ENCODE data around the gene TCF12.

TCF12 gene

DNA sequence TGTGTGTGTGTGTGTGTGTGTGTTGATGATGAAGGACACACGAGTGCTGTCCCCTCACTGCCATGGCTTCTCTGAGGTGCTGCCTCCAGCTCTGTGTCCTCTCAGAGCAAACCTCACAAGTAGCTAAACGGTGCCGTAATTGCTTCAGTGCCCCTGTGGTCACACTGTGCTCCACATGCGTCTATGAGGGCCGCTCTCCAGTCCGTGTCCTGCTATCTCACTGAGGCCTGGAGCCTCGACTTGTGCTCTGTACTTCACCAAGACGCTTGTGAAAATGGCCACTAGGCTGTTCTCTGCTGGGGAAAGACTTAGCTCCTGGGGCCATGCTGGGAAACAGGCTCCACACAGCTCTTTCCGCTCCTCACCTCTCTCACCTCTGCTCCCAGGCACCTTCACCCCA is 392.4 kb downstream of the TCF12 start:
- peaks cover 5% of the 10 kb centered on the region for H3K4me1 Mint-ChIP-seq (ENCODE audit: low read depth)
- no peaks in the 10 kb centered on the region for H3K36me3 Mint-ChIP-seq (ENCODE audit: low read depth)
- H3K4me3 Mint-ChIP-seq, result no peak overlapping the region
- no peak for DNase-seq (ENCODE audit: low spot score)
- H3K9me3 Mint-ChIP-seq, result no peaks in the 10 kb centered on the region
- no peak overlapping the region for H3K27ac Mint-ChIP-seq
- peaks cover 3% of the 10 kb centered on the region for H3K27me3 Mint-ChIP-seq (ENCODE audit: low read depth)

- Mint-ChIP-seq H3K27ac (no peak overlapping the region), H3K4me1 (ENCODE audit: low read depth) (peaks cover 2% of the 10 kb centered on the region), H3K9me3 (no peaks in the 10 kb centered on the region), H3K27me3 (ENCODE audit: low read depth) (no peaks in the 10 kb centered on the region), H3K4me3 (no peak overlapping the region), H3K36me3 (ENCODE audit: low read depth) (no peaks in the 10 kb centered on the region)
- DNase-seq (ENCODE audit: low spot score), result no peak
Measured at GRCh38 chr15:57312006-57312317, 393.5 kb downstream of the TCF12 start.

DNA sequence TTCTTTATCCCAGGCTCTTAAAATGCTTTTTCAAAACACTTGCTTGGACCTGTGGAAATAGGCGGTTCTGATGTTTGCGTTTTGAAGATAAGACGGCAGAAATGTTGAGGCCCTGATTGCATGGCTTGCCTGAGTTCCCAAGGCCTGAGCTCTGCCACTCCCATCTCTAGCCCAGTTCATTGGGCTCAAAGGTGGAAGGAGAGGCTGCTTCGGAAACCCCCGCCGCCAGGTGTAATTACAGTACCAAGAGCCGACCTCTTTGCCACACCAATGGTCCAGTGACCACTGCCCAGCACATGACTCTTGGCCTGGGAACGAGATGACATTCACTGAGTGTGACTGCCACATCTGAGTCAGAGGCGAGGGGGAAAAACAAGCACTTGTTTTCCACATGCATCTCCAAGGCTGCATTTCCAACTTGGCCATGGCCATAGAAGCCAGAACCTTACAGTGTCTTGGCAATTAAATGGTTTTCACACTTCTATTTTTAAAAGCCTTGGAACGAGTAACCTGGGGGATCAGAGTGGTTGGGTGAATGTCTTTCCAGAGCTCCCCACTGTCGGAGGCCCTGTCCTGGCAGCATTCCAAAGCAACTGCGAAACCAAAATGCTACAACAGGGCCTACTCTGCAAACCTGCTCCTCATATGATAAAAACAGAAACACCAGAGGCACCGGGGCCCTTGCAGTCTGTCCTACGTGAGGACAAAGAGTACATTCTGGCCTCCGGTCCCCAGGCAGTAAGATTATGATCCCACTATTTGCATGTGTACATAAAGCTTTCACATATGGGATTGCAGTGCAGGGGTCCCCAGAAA is 394.1 kb downstream of the TCF12 start:
- no peak overlapping the region for H3K4me3 Mint-ChIP-seq
- H3K36me3 Mint-ChIP-seq (ENCODE audit: low read depth), result no peaks in the 10 kb centered on the region
- DNase-seq (ENCODE audit: low spot score), result no peak
- H3K27ac Mint-ChIP-seq, result no peak overlapping the region
- H3K9me3 Mint-ChIP-seq, result no peaks in the 10 kb centered on the region
- H3K27me3 Mint-ChIP-seq (ENCODE audit: low read depth), result no peaks in the 10 kb centered on the region
- no peaks in the 10 kb centered on the region for H3K4me1 Mint-ChIP-seq (ENCODE audit: low read depth)

DNA sequence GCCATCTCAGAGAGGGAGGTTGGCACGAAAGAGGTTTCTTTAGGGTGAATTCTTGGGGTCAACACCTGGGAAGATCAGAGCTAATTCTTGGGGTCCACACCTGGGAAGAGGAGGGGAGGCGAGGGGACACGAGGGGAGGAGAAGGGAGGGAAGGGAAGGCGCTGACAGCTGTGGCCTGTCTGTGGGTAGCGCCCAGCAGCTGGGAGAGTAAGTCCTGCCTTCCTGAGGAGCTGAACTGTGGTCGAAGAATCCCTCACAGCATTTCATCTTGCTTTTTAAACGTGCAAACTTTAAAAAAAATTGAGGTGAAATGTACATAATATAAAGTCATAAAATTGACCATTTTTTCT is 394.7 kb downstream of the TCF12 start:
- no peak overlapping the region for H3K27ac Mint-ChIP-seq
- no peaks in the 10 kb centered on the region for H3K36me3 Mint-ChIP-seq (ENCODE audit: low read depth)
- DNase-seq (ENCODE audit: low spot score), result no peak
- H3K27me3 Mint-ChIP-seq (ENCODE audit: low read depth), result no peaks in the 10 kb centered on the region
- no peaks in the 10 kb centered on the region for H3K9me3 Mint-ChIP-seq
- H3K4me3 Mint-ChIP-seq, result no peak overlapping the region
- no peaks in the 10 kb centered on the region for H3K4me1 Mint-ChIP-seq (ENCODE audit: low read depth)

GRCh38 chr15:57314221-57314620 is 395.8 kb downstream of the TCF12 start:
- Mint-ChIP-seq H3K27ac (no peak overlapping the region), H3K9me3 (no peaks in the 10 kb centered on the region), H3K27me3 (ENCODE audit: low read depth) (no peaks in the 10 kb centered on the region), H3K4me3 (no peak overlapping the region), H3K4me1 (ENCODE audit: low read depth) (no peaks in the 10 kb centered on the region), H3K36me3 (ENCODE audit: low read depth) (no peaks in the 10 kb centered on the region)
- no peak for DNase-seq (ENCODE audit: low spot score)

DNA sequence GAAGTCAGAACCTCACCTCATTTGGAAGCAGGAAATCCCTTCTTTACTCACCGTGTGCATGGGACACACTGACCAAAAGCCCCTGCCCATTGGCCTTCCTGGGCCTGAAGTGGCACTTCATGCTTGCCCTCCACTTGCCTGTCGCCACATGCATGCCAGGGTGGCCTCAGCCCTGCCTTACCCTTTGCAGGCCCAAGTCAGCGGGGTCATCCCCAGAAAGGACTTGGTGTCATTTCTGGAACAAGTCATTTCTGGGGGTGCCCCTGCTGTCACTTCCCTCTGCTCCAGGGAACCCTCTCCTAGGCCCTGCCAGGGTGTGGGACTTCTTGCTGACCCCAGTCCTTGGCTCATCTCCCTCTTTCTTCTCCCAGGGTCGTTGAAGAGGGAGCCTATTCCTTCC is 398.0 kb downstream of the TCF12 start:
- Mint-ChIP-seq H3K4me3 (no peak overlapping the region), H3K27ac (no peak overlapping the region), H3K36me3 (ENCODE audit: low read depth) (no peaks in the 10 kb centered on the region), H3K27me3 (ENCODE audit: low read depth) (no peaks in the 10 kb centered on the region), H3K4me1 (ENCODE audit: low read depth) (no peaks in the 10 kb centered on the region), H3K9me3 (no peaks in the 10 kb centered on the region)
- DNase-seq (ENCODE audit: low spot score), result no peak

- no peak for DNase-seq (ENCODE audit: low spot score)
- peaks cover 2% of the 10 kb centered on the region for H3K4me1 Mint-ChIP-seq (ENCODE audit: low read depth)
- no peak overlapping the region for H3K27ac Mint-ChIP-seq
- H3K4me3 Mint-ChIP-seq, result no peak overlapping the region
- H3K9me3 Mint-ChIP-seq, result no peaks in the 10 kb centered on the region
- H3K27me3 Mint-ChIP-seq (ENCODE audit: low read depth), result no peaks in the 10 kb centered on the region
- no peaks in the 10 kb centered on the region for H3K36me3 Mint-ChIP-seq (ENCODE audit: low read depth)
Measured at GRCh38 chr15:57319226-57319918, 400.9 kb downstream of the TCF12 start.

DNA sequence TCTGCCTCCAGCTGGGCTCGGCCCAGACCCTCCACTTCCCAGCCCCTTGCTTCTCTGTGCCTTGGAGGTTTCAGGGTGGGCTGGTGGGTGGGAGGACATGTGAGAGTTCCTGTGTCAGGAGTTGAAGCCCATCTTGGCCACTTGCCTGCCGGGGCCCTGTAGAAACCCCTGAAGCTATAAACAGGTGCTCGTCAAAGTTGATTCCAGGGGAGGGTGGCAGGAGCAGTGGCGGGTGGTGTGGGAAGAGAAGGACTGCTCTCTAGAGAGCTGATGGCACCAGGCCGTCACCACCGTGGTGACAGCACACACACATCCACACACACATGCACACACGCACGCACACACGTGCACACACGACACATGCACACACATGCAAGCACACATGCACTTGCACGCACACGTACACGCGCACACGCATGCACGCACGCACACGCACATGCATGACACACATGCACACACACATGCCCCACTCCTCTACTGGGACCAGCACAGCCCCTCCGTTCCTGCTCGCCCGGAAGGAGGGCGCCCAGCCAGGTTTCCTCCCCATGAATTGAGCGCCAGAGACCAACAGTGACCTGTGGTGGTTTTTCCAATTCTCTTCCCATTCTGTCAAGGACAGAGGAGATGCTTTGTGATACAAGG is 401.6 kb downstream of the TCF12 start:
- Mint-ChIP-seq H3K4me1 (ENCODE audit: low read depth) (peaks cover 6% of the 10 kb centered on the region), H3K27ac (no peak overlapping the region), H3K4me3 (no peak overlapping the region), H3K9me3 (no peaks in the 10 kb centered on the region), H3K27me3 (ENCODE audit: low read depth) (no peaks in the 10 kb centered on the region), H3K36me3 (ENCODE audit: low read depth) (no peaks in the 10 kb centered on the region)
- DNase-seq (ENCODE audit: low spot score), result no peak

GRCh38 chr15:57320631-57321220 is 402.3 kb downstream of the TCF12 start:
- H3K27ac Mint-ChIP-seq, result no peak overlapping the region
- H3K4me1 Mint-ChIP-seq (ENCODE audit: low read depth), result peaks cover 6% of the 10 kb centered on the region
- H3K4me3 Mint-ChIP-seq, result no peak overlapping the region
- no peaks in the 10 kb centered on the region for H3K9me3 Mint-ChIP-seq
- DNase-seq (ENCODE audit: low spot score), result no peak
- no peaks in the 10 kb centered on the region for H3K36me3 Mint-ChIP-seq (ENCODE audit: low read depth)
- H3K27me3 Mint-ChIP-seq (ENCODE audit: low read depth), result no peaks in the 10 kb centered on the region

GRCh38 chr15:57321485-57321884 is 403.0 kb downstream of the TCF12 start:
- Mint-ChIP-seq H3K4me3 (no peak overlapping the region), H3K9me3 (no peaks in the 10 kb centered on the region), H3K36me3 (ENCODE audit: low read depth) (no peaks in the 10 kb centered on the region), H3K27ac (no peak overlapping the region), H3K27me3 (ENCODE audit: low read depth) (no peaks in the 10 kb centered on the region), H3K4me1 (ENCODE audit: low read depth) (peaks cover 6% of the 10 kb centered on the region)
- DNase-seq (ENCODE audit: low spot score), result no peak

- Mint-ChIP-seq H3K4me1 (ENCODE audit: low read depth) (peaks cover 6% of the 10 kb centered on the region), H3K27me3 (ENCODE audit: low read depth) (no peaks in the 10 kb centered on the region), H3K9me3 (no peaks in the 10 kb centered on the region), H3K36me3 (ENCODE audit: low read depth) (no peaks in the 10 kb centered on the region), H3K27ac (no peak overlapping the region), H3K4me3 (no peak overlapping the region)
- no peak for DNase-seq (ENCODE audit: low spot score)
Measured at GRCh38 chr15:57321973-57322601, 403.6 kb downstream of the TCF12 start.

GRCh38 chr15:57322602-57323250 is 404.3 kb downstream of the TCF12 start:
- Mint-ChIP-seq H3K27me3 (ENCODE audit: low read depth) (no peaks in the 10 kb centered on the region), H3K36me3 (ENCODE audit: low read depth) (no peaks in the 10 kb centered on the region), H3K27ac (no peak overlapping the region), H3K9me3 (no peaks in the 10 kb centered on the region), H3K4me1 (ENCODE audit: low read depth) (peaks cover 6% of the 10 kb centered on the region), H3K4me3 (no peak overlapping the region)
- DNase-seq (ENCODE audit: low spot score), result no peak

DNA sequence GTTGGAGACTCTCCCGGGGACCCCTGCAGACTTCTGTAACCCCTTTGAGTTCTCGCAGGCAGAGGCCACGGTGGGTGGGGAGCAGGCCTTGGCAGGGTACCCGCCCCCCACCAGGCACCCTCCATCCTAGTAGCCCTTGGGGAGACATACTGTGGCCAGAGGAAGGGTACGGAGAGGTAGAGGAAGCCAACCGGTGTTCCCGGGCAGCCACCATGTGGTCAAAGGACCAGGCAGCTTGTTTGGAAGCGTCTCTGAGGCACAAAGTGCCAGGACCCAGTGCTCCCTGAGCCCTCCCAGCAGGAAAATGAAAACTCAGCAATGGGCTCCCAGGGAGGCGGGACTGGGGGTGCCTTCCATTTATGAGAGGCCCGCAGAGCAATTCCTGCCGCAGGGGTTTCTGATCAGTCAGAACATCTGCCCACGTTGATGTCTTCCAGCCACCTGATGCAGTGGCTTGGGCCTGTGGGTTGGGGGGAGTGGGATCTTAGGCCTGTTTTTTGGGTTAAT is 404.9 kb downstream of the TCF12 start:
- no peak for DNase-seq (ENCODE audit: low spot score)
- Mint-ChIP-seq H3K4me3 (peak overlapping the region; percentile 24), H3K27ac (no peak overlapping the region), H3K36me3 (ENCODE audit: low read depth) (no peaks in the 10 kb centered on the region), H3K4me1 (ENCODE audit: low read depth) (peaks cover 6% of the 10 kb centered on the region), H3K9me3 (no peaks in the 10 kb centered on the region), H3K27me3 (ENCODE audit: low read depth) (no peaks in the 10 kb centered on the region)

Data from T-helper 2 cell treated with Interferon-gamma antibody and Interleukin-4, amounts not matched to agents 5 μg/mL and 100 μg/mL, for 36 hours (primary cell).